Measurements from ENCODE around the gene TTC16.

GRCh38 chr9:127714951-127715469, 869 bp upstream of the TTC16 start:
- TF ChIP-seq, protein P1, sequence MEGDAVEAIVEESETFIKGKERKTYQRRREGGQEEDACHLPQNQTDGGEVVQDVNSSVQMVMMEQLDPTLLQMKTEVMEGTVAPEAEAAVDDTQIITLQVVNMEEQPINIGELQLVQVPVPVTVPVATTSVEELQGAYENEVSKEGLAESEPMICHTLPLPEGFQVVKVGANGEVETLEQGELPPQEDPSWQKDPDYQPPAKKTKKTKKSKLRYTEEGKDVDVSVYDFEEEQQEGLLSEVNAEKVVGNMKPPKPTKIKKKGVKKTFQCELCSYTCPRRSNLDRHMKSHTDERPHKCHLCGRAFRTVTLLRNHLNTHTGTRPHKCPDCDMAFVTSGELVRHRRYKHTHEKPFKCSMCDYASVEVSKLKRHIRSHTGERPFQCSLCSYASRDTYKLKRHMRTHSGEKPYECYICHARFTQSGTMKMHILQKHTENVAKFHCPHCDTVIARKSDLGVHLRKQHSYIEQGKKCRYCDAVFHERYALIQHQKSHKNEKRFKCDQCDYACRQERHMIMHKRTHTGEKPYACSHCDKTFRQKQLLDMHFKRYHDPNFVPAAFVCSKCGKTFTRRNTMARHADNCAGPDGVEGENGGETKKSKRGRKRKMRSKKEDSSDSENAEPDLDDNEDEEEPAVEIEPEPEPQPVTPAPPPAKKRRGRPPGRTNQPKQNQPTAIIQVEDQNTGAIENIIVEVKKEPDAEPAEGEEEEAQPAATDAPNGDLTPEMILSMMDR (IDR thresholded peaks at IDR 0.05; ENCODE audit: extremely low read depth in 1 of 2, insufficient read depth in 1 of 2, low read depth in 1 of 2, low read length in 2 of 2): no peak
- no peak for TF ChIP-seq POLR2A (IDR thresholded peaks at IDR 0.05; ENCODE audit: low read depth, low read length)
- TF ChIP-seq POLR2AphosphoS5 (IDR thresholded peaks at IDR 0.05; ENCODE audit: insufficient read depth, low read depth, low read length): no peak
- TF ChIP-seq, protein P2, sequence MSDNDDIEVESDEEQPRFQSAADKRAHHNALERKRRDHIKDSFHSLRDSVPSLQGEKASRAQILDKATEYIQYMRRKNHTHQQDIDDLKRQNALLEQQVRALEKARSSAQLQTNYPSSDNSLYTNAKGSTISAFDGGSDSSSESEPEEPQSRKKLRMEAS (IDR thresholded peaks at IDR 0.05; ENCODE audit: insufficient read depth, insufficient read length): no peak
- TF ChIP-seq MYC (IDR thresholded peaks at IDR 0.05; ENCODE audit: low read depth, low read length): no peak
- no peak for TF ChIP-seq EZH2 (IDR thresholded peaks at IDR 0.05; ENCODE audit: borderline replicate concordance, low read depth, low read length, severe bottlenecking)
- no peak for TF ChIP-seq JUN (IDR thresholded peaks at IDR 0.05; ENCODE audit: borderline replicate concordance, insufficient read depth, insufficient read length, low read depth)
- TF ChIP-seq GATA2 (IDR thresholded peaks at IDR 0.05; ENCODE audit: insufficient read depth, insufficient read length, low read depth, low read length): no peak
